Mesendoderm (in vitro differentiated cells): ENCODE measurements around the gene CD83.
"Not testable (repeated sequence)": the region's sequence is repeated elsewhere in the genome, so short reads cannot be mapped to it uniquely, and the experiment has no call there.

Experiments used
- DNase-seq: peaks from one replicate; pipeline ENCODE4 v3.0.0; 2013
- H2AK5ac ChIP-seq: 2 replicates; pipeline ENCODE4 v1.6.1; 2013; ENCODE audit warnings: low read length, inconsistent platforms
- H2BK120ac ChIP-seq: 2 replicates; pipeline ENCODE4 v1.6.1; 2013; ENCODE audit warnings: low read depth, mild to moderate bottlenecking, low read length, moderate library complexity, mixed read lengths
- H2BK15ac ChIP-seq: replicated peaks from 2 replicates; pipeline ENCODE4 v1.6.1; 2013; ENCODE audit warnings: low read depth, mild to moderate bottlenecking, moderate library complexity
- H2BK5ac ChIP-seq: 2 replicates; pipeline ENCODE4 v1.6.1; 2013; ENCODE audit warnings: low read length, inconsistent platforms
- H3K18ac ChIP-seq: 2 replicates; pipeline ENCODE4 v1.6.1; 2013; ENCODE audit warnings: mild to moderate bottlenecking, low read length, mixed read lengths
- H3K23ac ChIP-seq: one replicate; pipeline ENCODE4 v1.6.1; 2013; ENCODE audit warnings: low read length
- H3K27ac ChIP-seq: 2 replicates; pipeline ENCODE4 v1.5.1; 2013; ENCODE audit warnings: low read depth, mild to moderate bottlenecking, inconsistent platforms, low read length, moderate library complexity
- H3K27me3 ChIP-seq: 2 replicates; pipeline ENCODE4 v1.6.1; 2013; ENCODE audit warnings: low read length, control low read depth, mild to moderate bottlenecking, inconsistent platforms; ENCODE audit not compliant: insufficient read depth, poor library complexity
- H3K36me3 ChIP-seq: 2 replicates; pipeline ENCODE4 v1.6.1; 2013; ENCODE audit warnings: low read length, inconsistent platforms; ENCODE audit not compliant: control insufficient read depth, insufficient read depth
- H3K4ac ChIP-seq: one replicate; pipeline ENCODE4 v1.6.1; 2013; ENCODE audit warnings: low read depth, mild to moderate bottlenecking, low read length, moderate library complexity
- H3K4me1 ChIP-seq: 2 replicates; pipeline ENCODE4 v1.6.1; 2013; ENCODE audit warnings: low read depth, low read length, inconsistent platforms; ENCODE audit not compliant: control insufficient read depth
- H3K4me2 ChIP-seq: 2 replicates; pipeline ENCODE4 v1.6.1; 2013; ENCODE audit warnings: low read length
- H3K4me3 ChIP-seq: 2 replicates; pipeline ENCODE4 v1.5.1; 2013; ENCODE audit warnings: mild to moderate bottlenecking, low read length
- H3K56ac ChIP-seq: one replicate; pipeline ENCODE4 v1.6.1; 2013; ENCODE audit warnings: low read length
- H3K79me1 ChIP-seq: 2 replicates; pipeline ENCODE4 v1.6.1; 2013; ENCODE audit warnings: low read length, inconsistent platforms
- H3K79me2 ChIP-seq: 2 replicates; pipeline ENCODE4 v1.6.1; 2013; ENCODE audit warnings: mild to moderate bottlenecking, low read length; ENCODE audit not compliant: control insufficient read depth, insufficient read depth
- H3K9ac ChIP-seq: 2 replicates; pipeline ENCODE4 v1.6.1; 2013; ENCODE audit warnings: low read length, inconsistent platforms
- H4K5ac ChIP-seq: one replicate; pipeline ENCODE4 v1.6.1; 2013; ENCODE audit warnings: low read length
- H4K8ac ChIP-seq: one replicate; pipeline ENCODE4 v1.6.1; 2013; ENCODE audit warnings: low read depth, mild to moderate bottlenecking, control low read depth, low read length, moderate library complexity
- WGBS: extraction: QIAGEN DNeasy Blood & Tissue Kit; methylation state at CpG from one replicate; pipeline ENCODE4 v1.1.7; 2013; ENCODE audit warnings: low lambda C conversion rate, missing lambda C conversion rate; ENCODE audit not compliant: insufficient coverage; ENCODE audit errors: extremely low coverage; 5-methylcytosine and 5-hydroxymethylcytosine counted together

The CD83 gene

GRCh38 chr6:14073561-14074354, 43.8 kb upstream of the CD83 start:
- H2BK5ac ChIP-seq, H3K4me3 ChIP-seq, DNase-seq, H3K4me1 ChIP-seq, H2BK15ac ChIP-seq, H4K8ac ChIP-seq, H4K5ac ChIP-seq, H3K4me2 ChIP-seq, H3K23ac ChIP-seq, H3K9ac ChIP-seq, H2AK5ac ChIP-seq, H3K79me1 ChIP-seq, H3K4ac ChIP-seq, H3K18ac ChIP-seq, H3K36me3 ChIP-seq, H3K27me3 ChIP-seq, H3K79me2 ChIP-seq, H3K27ac ChIP-seq, H3K56ac ChIP-seq, H2BK120ac ChIP-seq: not testable (repeated sequence)
- 100% methylated on average over 1 of the region's 7 CpGs for WGBS

- H4K8ac ChIP-seq = no peak overlapping the region
- H3K27me3 ChIP-seq = no peaks in the 10 kb centered on the region
- H3K9ac ChIP-seq = no peak overlapping the region
- no peak overlapping the region for H2AK5ac ChIP-seq
- no peak overlapping the region for H4K5ac ChIP-seq
- no peak overlapping the region for H2BK15ac ChIP-seq
- no peak overlapping the region for H3K4me2 ChIP-seq
- H3K79me2 ChIP-seq = no peaks in the 10 kb centered on the region
- no peak overlapping the region for H3K18ac ChIP-seq
- no peaks in the 10 kb centered on the region for H3K79me1 ChIP-seq
- H3K36me3 ChIP-seq = no peaks in the 10 kb centered on the region
- no peak overlapping the region for H3K23ac ChIP-seq
- DNase-seq = no peak
- no peak overlapping the region for H3K4ac ChIP-seq
- H2BK120ac ChIP-seq = peak overlapping the region; percentile 45
- WGBS = no CpG with 5 or more reads among the region's 3 CpGs
- H3K4me3 ChIP-seq = no peak overlapping the region
- no peak overlapping the region for H2BK5ac ChIP-seq
- H3K56ac ChIP-seq = no peak overlapping the region
- no peak overlapping the region for H3K27ac ChIP-seq
- H3K4me1 ChIP-seq = peaks cover 2% of the 10 kb centered on the region
These were observed 43.0 kb upstream of the CD83 start for GRCh38 chr6:14074476-14075094.

DNA sequence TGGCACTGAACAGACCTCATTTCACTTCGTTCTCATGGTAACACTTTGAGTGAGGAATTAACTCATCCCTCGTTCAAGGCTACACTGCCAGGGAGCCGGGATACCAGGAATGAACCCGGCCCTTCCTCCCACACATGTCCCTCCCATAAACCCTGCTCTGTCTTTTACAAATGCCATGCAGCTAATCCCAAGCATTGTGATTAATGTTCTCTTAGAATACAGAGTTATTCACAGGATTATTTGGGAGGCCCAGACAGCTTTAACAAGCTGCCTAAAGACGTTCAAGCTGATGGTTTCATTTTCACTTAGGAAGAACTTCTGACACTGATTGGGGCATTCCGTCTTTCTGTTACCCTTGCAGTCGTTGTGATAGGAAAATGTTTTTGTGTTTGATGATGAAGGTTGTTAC, 42.5 kb upstream of the CD83 start:
- no CpG with 5 or more reads among the region's 7 CpGs for WGBS
- no peak overlapping the region for H2BK15ac ChIP-seq
- H2BK120ac ChIP-seq = peak overlapping the region; percentile 45
- H3K27me3 ChIP-seq = no peaks in the 10 kb centered on the region
- no peak overlapping the region for H3K4me2 ChIP-seq
- no peak overlapping the region for H2AK5ac ChIP-seq
- no peaks in the 10 kb centered on the region for H3K36me3 ChIP-seq
- H3K27ac ChIP-seq = no peak overlapping the region
- H4K5ac ChIP-seq = no peak overlapping the region
- DNase-seq = peak; percentile 10
- H3K79me1 ChIP-seq = no peaks in the 10 kb centered on the region
- no peak overlapping the region for H3K23ac ChIP-seq
- no peak overlapping the region for H3K18ac ChIP-seq
- H3K56ac ChIP-seq = no peak overlapping the region
- no peak overlapping the region for H3K9ac ChIP-seq
- no peak overlapping the region for H3K4me3 ChIP-seq
- H3K4me1 ChIP-seq = peaks cover 2% of the 10 kb centered on the region
- no peak overlapping the region for H4K8ac ChIP-seq
- no peak overlapping the region for H3K4ac ChIP-seq
- no peaks in the 10 kb centered on the region for H3K79me2 ChIP-seq
- no peak overlapping the region for H2BK5ac ChIP-seq

DNA sequence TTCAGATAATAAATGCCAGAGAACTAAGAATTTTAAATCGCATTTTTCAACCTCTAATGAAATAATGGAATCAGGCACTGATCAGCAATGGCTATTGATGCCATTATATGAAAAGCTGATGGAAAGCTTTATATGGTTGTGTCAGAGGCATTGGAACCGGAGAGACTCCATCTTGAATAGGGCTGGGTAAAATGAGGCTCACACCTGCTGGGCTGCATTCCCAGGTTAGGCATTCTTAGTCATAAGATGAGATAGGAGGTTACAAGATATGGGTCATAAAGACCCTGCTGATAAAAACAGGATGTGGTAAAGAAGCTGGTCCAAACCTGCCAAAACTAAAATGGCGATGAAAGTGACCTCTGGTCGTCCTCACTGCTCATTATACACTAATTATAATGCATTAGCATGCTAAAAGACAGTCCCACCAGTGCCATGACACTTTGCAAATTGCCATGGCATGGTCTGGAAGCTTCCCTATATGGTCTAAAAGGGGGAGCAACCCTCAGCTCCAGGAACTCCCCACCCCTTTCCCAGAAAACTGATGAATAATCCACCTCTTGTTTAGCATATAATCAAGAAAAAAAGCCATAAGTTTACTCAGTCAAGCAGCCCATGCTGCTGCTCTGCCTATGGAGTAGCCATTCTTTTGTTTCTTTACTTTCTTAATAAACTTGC, 40.2 kb upstream of the CD83 start:
- Histone ChIP-seq H4K8ac (no peak overlapping the region), H3K56ac (no peak overlapping the region), H3K4me2 (no peak overlapping the region), H3K18ac (no peak overlapping the region), H3K9ac (no peak overlapping the region), H2BK5ac (no peak overlapping the region), H2BK15ac (no peak overlapping the region), H3K79me1 (no peaks in the 10 kb centered on the region), H3K23ac (no peak overlapping the region), H3K27me3 (no peaks in the 10 kb centered on the region), H3K79me2 (no peaks in the 10 kb centered on the region), H2BK120ac (no peak overlapping the region), H3K4me1 (peaks cover 2% of the 10 kb centered on the region), H3K27ac (no peak overlapping the region), H3K4ac (no peak overlapping the region), H4K5ac (no peak overlapping the region), H3K4me3 (no peak overlapping the region), H3K36me3 (no peaks in the 10 kb centered on the region), H2AK5ac (no peak overlapping the region)
- DNase-seq = peak; percentile 31
- WGBS = no CpG with 5 or more reads among the region's 4 CpGs

- Histone ChIP-seq H3K9ac (no peak overlapping the region), H3K4me1 (peaks cover 2% of the 10 kb centered on the region), H3K23ac (no peak overlapping the region), H3K56ac (no peak overlapping the region), H2BK5ac (no peak overlapping the region), H3K4me3 (no peak overlapping the region), H3K27me3 (no peaks in the 10 kb centered on the region), H3K79me2 (no peaks in the 10 kb centered on the region), H3K79me1 (no peaks in the 10 kb centered on the region), H3K27ac (no peak overlapping the region), H2BK120ac (no peak overlapping the region), H4K8ac (no peak overlapping the region), H3K18ac (no peak overlapping the region), H2BK15ac (no peak overlapping the region), H3K4ac (no peak overlapping the region), H2AK5ac (no peak overlapping the region), H3K4me2 (no peak overlapping the region), H3K36me3 (no peaks in the 10 kb centered on the region), H4K5ac (no peak overlapping the region)
- DNase-seq = no peak
- no CpG with 5 or more reads among the region's 5 CpGs for WGBS
These were observed 38.1 kb upstream of the CD83 start for GRCh38 chr6:14079433-14079832.
